DOHH2 (cell line): ENCODE data around the gene C10orf62.
"Not testable (repeated sequence)": the region's sequence is repeated elsewhere in the genome, so short reads cannot be mapped to it uniquely, and the experiment has no call there.

ENCODE experiments used
- EZH2phosphoT487 ChIP-seq: fragments of 200-600 bp; sonication (generic); IDR thresholded peaks from 2 replicates; pipeline ENCODE4 v1.6.1; 2017; ENCODE audit warnings: borderline replicate concordance, mild to moderate bottlenecking, antibody characterized with exemption, low read length, moderate library complexity, mixed read lengths
- TF ChIP-seq, protein P1 (sequence below): fragments of 200-600 bp; sonication (generic); IDR thresholded peaks from one replicate; pipeline ENCODE4 v1.5.1; 2014; ENCODE audit warnings: antibody characterized with exemption, mild to moderate bottlenecking, low read depth, low read length; ENCODE audit not compliant: poor library complexity, severe bottlenecking

DNA sequence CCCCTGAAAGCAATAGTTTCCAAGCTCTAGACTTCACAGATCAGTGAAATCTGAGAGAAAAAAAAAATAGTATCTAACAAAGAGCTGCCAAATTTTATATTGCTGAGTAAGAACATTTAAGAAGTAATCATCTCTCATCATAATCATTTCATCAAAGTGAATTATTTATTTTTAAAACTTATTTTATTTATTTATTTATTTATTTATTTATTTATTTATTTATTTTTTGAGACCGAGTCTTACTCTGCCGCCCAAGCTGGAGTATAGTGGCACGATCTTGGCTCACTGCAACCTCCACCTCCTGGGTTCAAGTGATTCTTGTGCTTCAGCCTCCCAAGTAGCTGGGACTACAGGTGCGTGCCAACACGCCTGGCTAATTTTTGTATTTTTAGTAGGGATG lies 13.0 kb upstream of the C10orf62 start:
- TF ChIP-seq EZH2phosphoT487, result not testable (repeated sequence)
- TF ChIP-seq, protein P1, sequence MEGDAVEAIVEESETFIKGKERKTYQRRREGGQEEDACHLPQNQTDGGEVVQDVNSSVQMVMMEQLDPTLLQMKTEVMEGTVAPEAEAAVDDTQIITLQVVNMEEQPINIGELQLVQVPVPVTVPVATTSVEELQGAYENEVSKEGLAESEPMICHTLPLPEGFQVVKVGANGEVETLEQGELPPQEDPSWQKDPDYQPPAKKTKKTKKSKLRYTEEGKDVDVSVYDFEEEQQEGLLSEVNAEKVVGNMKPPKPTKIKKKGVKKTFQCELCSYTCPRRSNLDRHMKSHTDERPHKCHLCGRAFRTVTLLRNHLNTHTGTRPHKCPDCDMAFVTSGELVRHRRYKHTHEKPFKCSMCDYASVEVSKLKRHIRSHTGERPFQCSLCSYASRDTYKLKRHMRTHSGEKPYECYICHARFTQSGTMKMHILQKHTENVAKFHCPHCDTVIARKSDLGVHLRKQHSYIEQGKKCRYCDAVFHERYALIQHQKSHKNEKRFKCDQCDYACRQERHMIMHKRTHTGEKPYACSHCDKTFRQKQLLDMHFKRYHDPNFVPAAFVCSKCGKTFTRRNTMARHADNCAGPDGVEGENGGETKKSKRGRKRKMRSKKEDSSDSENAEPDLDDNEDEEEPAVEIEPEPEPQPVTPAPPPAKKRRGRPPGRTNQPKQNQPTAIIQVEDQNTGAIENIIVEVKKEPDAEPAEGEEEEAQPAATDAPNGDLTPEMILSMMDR, result not testable (repeated sequence)
